Body of pancreas (tissue), 4 donors: ENCODE results near the gene FNDC3B. TPM values are rescaled to one million over a fixed set of nuclear protein-coding genes. Genes with fewer than 3 reads are reported as not detected.

Experiments
- ATAC-seq: fragments of 150-250 bp; one replicate; pipeline ENCODE4 v1.9.1; 2016
- DNase-seq, 4 donors: peaks; one replicate each; pipeline ENCODE4 v3.0.0-alpha.2; 2019
- H3K27ac ChIP-seq, 4 donors: fragments of 200-600 bp; sonication (generic); 1 replicate in 3 of 4; 2 replicates in 1 of 4; pipeline versions ENCODE4 v1.5.1 to v1.6.1; 2016 to 2019; ENCODE audit warnings: mild to moderate bottlenecking in 1 of 4, mixed read lengths in 1 of 4, moderate library complexity in 1 of 4
- H3K27me3 ChIP-seq, 2 donors: fragments of 200-600 bp; sonication (generic); one replicate each; pipeline ENCODE4 v1.6.0; 2016; ENCODE audit warnings: mild to moderate bottlenecking in 1 of 2
- H3K36me3 ChIP-seq, 2 donors: fragments of 200-600 bp; sonication (generic); replicated peaks in 1 of 2; 2 replicates each; pipeline ENCODE4 v1.5.1; 2016; ENCODE audit warnings: low read depth in 2 of 2; ENCODE audit not compliant: insufficient read depth in 1 of 2
- H3K4me1 ChIP-seq: fragments of 200-600 bp; sonication (generic); one replicate; pipeline ENCODE4 v1.6.0; 2016
- H3K4me3 ChIP-seq, 2 donors: fragments of 200-600 bp; sonication (generic); 1 replicate in 1 of 2; 2 replicates in 1 of 2; pipeline ENCODE4 v1.5.1; 2016 to 2019
- H3K9me3 ChIP-seq, 3 donors: fragments of 200-600 bp; sonication (generic); 1 replicate in 2 of 3; 2 replicates in 1 of 3; pipeline ENCODE4 v1.5.1; 2016
- POLR2A ChIP-seq, 3 donors: fragments of 450-650 bp; IDR thresholded peaks; one replicate each; pipeline ENCODE4 v1.6.1; 2016; ENCODE audit warnings: antibody characterized with exemption in 3 of 3, mild to moderate bottlenecking in 2 of 3
- WGBS, 2 donors: methylation state at CpG; one replicate each; pipeline ENCODE4 v1.1.5; 2017; 5-methylcytosine and 5-hydroxymethylcytosine counted together
- intact Hi-C: fragments of 100-400 bp; cut with DNase I; formaldehyde crosslinking; loops from one replicate; pipeline ENCODE4 v1.15.1; 2023
- total RNA-seq, 2 donors: library from RNA; depleted of rRNA; stranded (reverse); fragments of >200 nt; gene quantifications; one replicate each; pipeline ENCODE4 v1.1.0, GENCODE V29; 2016
- TF ChIP-seq, protein P1 (sequence below), 7 experiments: fragments of 450-650 bp in 4 of 7; fragments of 200-600 bp in 3 of 7; sonication (generic) in 3 of 7; IDR thresholded peaks; one replicate each; pipeline ENCODE4 v1.5.1; 2016 to 2019; ENCODE audit warnings: antibody characterized with exemption in 7 of 7

The FNDC3B gene
- total RNA-seq, 2 donors from 2014 or later: 64.3 to 86.0 TPM

DNA sequence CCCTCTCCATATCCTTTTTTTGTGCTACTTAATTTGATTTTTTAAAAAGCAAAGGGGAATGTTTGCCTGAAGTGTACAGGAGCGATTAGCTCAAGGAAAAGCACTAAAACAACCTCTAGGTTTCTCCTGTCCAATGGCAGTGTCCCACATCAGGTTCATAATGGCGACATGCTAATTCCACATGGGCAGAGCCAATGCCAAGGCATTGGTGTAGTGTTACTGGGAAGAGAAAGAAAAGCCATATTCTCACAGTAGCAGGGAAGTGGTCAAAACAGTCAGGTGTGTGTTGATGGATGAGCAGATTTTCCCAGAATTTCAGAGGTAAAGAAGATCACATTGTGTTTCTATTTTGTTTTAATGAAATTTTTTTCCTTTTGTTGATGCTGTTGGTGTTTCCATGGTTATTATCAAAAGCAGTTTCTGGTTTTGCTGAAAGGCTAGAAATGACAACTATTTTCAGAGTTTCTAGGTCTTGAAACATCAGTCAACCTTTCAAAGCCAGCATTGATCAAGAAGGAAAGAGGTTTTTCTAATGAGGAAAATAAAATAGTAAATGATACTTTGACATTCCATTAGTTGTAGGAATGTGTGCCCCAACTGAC, 65.2 kb downstream of the FNDC3B start:
- H3K27ac ChIP-seq: peak overlapping the region in 3 of 4 donors; percentile 43 to 80 (median 66)
- WGBS, 2 donors: 21 to 32% methylated on average over 2 of the region's 2 CpGs
- ATAC-seq: peak; percentile 93

DNA sequence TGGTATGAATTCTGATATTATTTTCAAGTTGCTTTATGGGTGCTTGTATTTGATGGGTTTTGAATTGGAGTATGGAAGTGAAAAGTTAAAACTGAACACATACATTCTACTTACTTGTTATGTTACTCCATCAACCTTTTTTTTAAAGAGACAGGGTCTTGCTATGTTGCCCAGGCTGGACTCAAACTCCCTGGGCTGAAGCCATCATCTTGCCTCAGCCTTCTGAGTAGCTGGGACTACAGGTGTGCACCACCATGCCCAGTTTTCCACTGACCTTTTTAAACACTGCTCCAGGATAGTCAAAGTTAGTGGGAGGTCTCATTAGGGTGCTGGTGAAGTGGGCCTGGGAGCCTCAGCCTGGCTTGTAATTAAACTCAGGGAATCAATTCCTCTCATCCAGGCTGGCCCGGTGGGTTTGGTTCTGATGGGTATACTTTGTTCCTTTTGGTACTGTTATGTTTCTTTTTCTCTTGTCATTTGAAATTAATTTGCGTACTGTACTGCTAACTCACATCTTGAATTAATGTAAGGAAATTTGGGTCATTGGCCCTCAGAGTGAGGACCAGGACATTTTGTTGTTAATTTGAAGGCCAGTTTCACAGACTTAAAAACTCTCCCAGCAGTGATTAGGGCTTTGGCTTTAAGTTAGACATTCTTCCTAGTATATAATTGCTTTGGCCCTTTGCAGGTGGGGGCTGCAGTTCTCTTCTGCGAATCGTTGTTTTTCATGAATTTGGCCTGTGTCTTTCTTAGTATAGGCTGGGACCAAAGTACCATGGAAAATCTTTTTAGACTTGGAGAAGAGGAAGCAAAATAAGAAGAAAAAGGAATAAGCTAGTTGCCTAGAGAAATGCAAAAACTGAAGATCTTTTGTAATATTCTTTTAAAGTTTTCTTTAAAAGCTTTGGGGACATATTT, 66.9 kb downstream of the FNDC3B start:
- ATAC-seq (no peak), DNase-seq (no peak)
- H3K27ac ChIP-seq: peak overlapping the region in 2 of 4 donors; percentile 38 to 62
- peaks cover 64% of the 10 kb centered on the region for H3K4me1 ChIP-seq
- 59 to 63% methylated on average over 4 of the region's 4 CpGs for WGBS, 2 donors
- H3K4me3 ChIP-seq: no peak overlapping the region
- H3K9me3 ChIP-seq: no peaks in the 10 kb centered on the region
- no peak for TF ChIP-seq POLR2A (IDR thresholded peaks at IDR 0.05)
- TF ChIP-seq, protein P1, sequence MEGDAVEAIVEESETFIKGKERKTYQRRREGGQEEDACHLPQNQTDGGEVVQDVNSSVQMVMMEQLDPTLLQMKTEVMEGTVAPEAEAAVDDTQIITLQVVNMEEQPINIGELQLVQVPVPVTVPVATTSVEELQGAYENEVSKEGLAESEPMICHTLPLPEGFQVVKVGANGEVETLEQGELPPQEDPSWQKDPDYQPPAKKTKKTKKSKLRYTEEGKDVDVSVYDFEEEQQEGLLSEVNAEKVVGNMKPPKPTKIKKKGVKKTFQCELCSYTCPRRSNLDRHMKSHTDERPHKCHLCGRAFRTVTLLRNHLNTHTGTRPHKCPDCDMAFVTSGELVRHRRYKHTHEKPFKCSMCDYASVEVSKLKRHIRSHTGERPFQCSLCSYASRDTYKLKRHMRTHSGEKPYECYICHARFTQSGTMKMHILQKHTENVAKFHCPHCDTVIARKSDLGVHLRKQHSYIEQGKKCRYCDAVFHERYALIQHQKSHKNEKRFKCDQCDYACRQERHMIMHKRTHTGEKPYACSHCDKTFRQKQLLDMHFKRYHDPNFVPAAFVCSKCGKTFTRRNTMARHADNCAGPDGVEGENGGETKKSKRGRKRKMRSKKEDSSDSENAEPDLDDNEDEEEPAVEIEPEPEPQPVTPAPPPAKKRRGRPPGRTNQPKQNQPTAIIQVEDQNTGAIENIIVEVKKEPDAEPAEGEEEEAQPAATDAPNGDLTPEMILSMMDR (IDR thresholded peaks at IDR 0.05): no peak
- no peaks in the 10 kb centered on the region for H3K36me3 ChIP-seq
- H3K27me3 ChIP-seq: no peaks in the 10 kb centered on the region
- intact Hi-C loops: no loop called here

More for the DNA sequence above, 65.2 kb downstream of the FNDC3B start:
- no peaks in the 10 kb centered on the region for H3K27me3 ChIP-seq
- H3K36me3 ChIP-seq: no peaks in the 10 kb centered on the region
- intact Hi-C loops: no loop called here
- peak; percentile 73 to 90 (median 84) for DNase-seq
- no peaks in the 10 kb centered on the region for H3K9me3 ChIP-seq
- peaks cover 79% of the 10 kb centered on the region for H3K4me1 ChIP-seq
- TF ChIP-seq, protein P1 (IDR thresholded peaks at IDR 0.05): peak in 1 of 7 experiments; percentile 1
- peak in 2 of 3 donors; percentile 25 to 59 for TF ChIP-seq POLR2A (IDR thresholded peaks at IDR 0.05)
- H3K4me3 ChIP-seq: no peak overlapping the region

DNA sequence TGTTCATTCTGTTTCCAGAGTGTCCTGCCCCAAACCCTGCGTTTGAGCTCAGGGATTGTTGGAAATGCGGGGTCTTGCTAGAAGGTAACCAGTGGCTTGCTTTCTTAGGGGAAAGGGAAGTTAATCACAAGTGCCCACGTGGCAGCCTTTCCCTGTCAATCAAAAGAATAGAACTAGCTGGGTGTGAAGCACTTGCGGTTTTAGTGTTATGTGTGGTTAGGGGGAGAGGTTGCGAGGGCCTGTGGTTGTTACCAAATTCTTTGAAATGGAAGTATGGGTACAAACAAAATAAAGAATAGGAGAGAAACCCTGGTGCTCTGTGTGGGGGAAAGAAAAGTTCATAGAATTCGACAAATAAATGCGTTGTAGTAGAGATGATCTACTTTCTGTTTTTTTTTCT, 67.6 kb downstream of the FNDC3B start:
- Histone ChIP-seq H3K36me3 (no peaks in the 10 kb centered on the region), H3K9me3 (no peaks in the 10 kb centered on the region), H3K4me3 (no peak overlapping the region), H3K4me1 (peaks cover 57% of the 10 kb centered on the region), H3K27me3 (no peaks in the 10 kb centered on the region), H3K27ac (peak overlapping the region in 2 of 4 donors; percentile 7 to 62)
- peak in 3 of 4 donors; percentile 24 to 68 (median 43) for DNase-seq
- no peak for TF ChIP-seq POLR2A (IDR thresholded peaks at IDR 0.05)
- TF ChIP-seq, protein P1 (IDR thresholded peaks at IDR 0.05): no peak
- intact Hi-C loops: no loop called here
- WGBS, 2 donors: 49 to 61% methylated on average over 7 of the region's 7 CpGs
- ATAC-seq: no peak

DNA sequence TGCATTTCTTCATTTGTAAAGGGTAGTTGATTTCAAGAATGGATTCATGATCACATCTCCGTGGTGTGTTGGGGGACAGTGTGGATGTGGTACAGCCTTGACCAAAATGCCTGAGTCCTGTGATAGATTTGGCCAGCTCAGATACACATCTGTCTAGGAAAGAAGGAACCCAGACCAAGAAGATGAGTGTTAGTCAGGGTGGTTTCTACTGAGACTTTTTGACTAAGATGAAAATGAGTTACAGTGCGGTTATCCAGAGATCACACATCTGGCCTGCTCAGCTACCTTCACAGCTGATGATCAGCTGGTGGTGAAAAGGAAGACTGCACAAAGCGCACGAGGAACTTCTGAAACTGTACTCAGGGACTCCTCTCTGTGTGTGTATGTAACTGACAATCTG, 68.0 kb downstream of the FNDC3B start:
- Histone ChIP-seq H3K27me3 (no peaks in the 10 kb centered on the region), H3K9me3 (no peaks in the 10 kb centered on the region), H3K36me3 (no peaks in the 10 kb centered on the region), H3K4me1 (peaks cover 53% of the 10 kb centered on the region), H3K4me3 (no peak overlapping the region), H3K27ac (peak overlapping the region in 1 of 4 donors; percentile 62)
- TF ChIP-seq POLR2A (IDR thresholded peaks at IDR 0.05): no peak
- TF ChIP-seq, protein P1 (IDR thresholded peaks at IDR 0.05): no peak
- DNase-seq (no peak), ATAC-seq (no peak)
- intact Hi-C loops: no loop called here
- WGBS, 2 donors: 53 to 80% methylated on average over 4 of the region's 4 CpGs
